Right atrium auricular region (tissue), 2 donors: ENCODE data around the gene PTAR1. TPM values are rescaled to one million over a fixed set of nuclear protein-coding genes. Genes with fewer than 3 reads are reported as not detected.

Experiments used
- DNase-seq: peaks from one replicate; pipeline ENCODE4 v3.0.0-alpha.2; 2019; ENCODE audit warnings: low spot score
- H3K27ac ChIP-seq, 2 donors: fragments of 200-600 bp; sonication (generic); 1 replicate in 1 of 2; 2 replicates in 1 of 2; pipeline ENCODE4 v1.5.1; 2016 to 2019
- H3K27me3 ChIP-seq, 2 donors: fragments of 200-600 bp; sonication (generic); one replicate each; pipeline versions ENCODE4 v1.5.1 to v1.6.0; 2017 to 2019
- H3K36me3 ChIP-seq: fragments of 200-600 bp; sonication (generic); one replicate; pipeline ENCODE4 v1.5.1; 2016
- H3K4me1 ChIP-seq, 2 donors: fragments of 200-600 bp; sonication (generic); one replicate each; pipeline versions ENCODE4 v1.5.1 to v1.6.0; 2017 to 2019
- H3K4me3 ChIP-seq, 2 donors: fragments of 200-600 bp; sonication (generic); 1 replicate in 1 of 2; 2 replicates in 1 of 2; pipeline ENCODE4 v1.5.1; 2017 to 2019; ENCODE audit warnings: mild to moderate bottlenecking in 1 of 2, moderate library complexity in 1 of 2
- H3K9me3 ChIP-seq, 2 donors: fragments of 200-600 bp; sonication (generic); one replicate each; pipeline ENCODE4 v1.5.1; 2019
- total RNA-seq, 2 donors: library from RNA; depleted of rRNA; stranded (reverse); fragments of >200 nt; gene quantifications; one replicate each; pipeline ENCODE4 v1.1.0, GENCODE V29; 2016
- TF ChIP-seq, protein P1 (sequence below), 2 donors: fragments of 200-600 bp; sonication (generic); IDR thresholded peaks; one replicate each; pipeline ENCODE4 v1.5.1; 2019; ENCODE audit warnings: antibody characterized with exemption in 2 of 2

PTAR1 gene
- total RNA-seq, 2 donors from 2014 or later, result 29.2 to 32.1 TPM

DNA sequence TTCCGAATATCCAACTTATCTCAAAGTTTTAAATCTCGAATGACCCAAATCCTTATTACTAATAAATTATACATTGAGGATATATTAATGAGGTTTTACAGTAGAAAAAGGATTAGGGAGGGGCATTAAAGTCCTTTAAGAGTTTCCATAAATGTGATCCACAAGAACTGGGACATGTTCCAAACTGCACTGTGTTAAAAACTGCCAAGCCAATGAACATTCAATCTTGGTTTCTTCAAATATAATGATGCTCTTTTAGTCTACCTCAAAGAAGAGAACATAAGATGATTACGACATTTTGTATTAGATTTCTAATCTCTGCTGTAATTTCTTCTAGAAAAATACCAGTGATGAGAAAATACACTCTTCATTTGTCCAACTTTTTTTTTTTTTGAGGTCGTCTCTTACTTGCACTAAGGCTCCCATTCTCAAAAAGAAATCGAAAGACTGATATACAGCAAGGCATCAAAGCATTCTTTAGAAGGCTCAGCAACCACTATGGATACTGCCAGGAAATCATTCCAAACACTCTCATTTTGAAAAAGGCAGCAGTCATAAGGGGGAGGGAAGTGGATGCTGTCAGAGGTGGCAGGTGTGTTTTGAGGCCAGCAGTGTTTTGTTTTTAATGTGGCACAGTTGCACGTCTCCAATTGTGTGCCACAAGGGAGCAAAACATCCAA is 1.7 kb downstream of the PTAR1 start:
- H3K36me3 ChIP-seq, result no peaks in the 10 kb centered on the region
- no peaks in the 10 kb centered on the region for H3K27me3 ChIP-seq
- peak overlapping the region; percentile 90 to 97 for H3K27ac ChIP-seq
- H3K4me1 ChIP-seq, result peaks cover 0 to 28% of the 10 kb centered on the region in 2 donors
- DNase-seq, result no peak
- peak overlapping the region in 1 of 2 donors; percentile 84 for H3K4me3 ChIP-seq
- no peaks in the 10 kb centered on the region for H3K9me3 ChIP-seq
- TF ChIP-seq, protein P1, sequence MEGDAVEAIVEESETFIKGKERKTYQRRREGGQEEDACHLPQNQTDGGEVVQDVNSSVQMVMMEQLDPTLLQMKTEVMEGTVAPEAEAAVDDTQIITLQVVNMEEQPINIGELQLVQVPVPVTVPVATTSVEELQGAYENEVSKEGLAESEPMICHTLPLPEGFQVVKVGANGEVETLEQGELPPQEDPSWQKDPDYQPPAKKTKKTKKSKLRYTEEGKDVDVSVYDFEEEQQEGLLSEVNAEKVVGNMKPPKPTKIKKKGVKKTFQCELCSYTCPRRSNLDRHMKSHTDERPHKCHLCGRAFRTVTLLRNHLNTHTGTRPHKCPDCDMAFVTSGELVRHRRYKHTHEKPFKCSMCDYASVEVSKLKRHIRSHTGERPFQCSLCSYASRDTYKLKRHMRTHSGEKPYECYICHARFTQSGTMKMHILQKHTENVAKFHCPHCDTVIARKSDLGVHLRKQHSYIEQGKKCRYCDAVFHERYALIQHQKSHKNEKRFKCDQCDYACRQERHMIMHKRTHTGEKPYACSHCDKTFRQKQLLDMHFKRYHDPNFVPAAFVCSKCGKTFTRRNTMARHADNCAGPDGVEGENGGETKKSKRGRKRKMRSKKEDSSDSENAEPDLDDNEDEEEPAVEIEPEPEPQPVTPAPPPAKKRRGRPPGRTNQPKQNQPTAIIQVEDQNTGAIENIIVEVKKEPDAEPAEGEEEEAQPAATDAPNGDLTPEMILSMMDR (IDR thresholded peaks at IDR 0.05), result no peak

GRCh38 chr9:69755205-69755604 is 4.6 kb downstream of the PTAR1 start:
- H3K9me3 ChIP-seq, result no peaks in the 10 kb centered on the region
- H3K36me3 ChIP-seq, result no peaks in the 10 kb centered on the region
- DNase-seq, result no peak
- H3K27ac ChIP-seq, result no peak overlapping the region
- H3K27me3 ChIP-seq, result no peaks in the 10 kb centered on the region
- TF ChIP-seq, protein P1 (IDR thresholded peaks at IDR 0.05), result no peak
- no peak overlapping the region for H3K4me3 ChIP-seq
- peaks cover 0 to 25% of the 10 kb centered on the region in 2 donors for H3K4me1 ChIP-seq

- no peak for DNase-seq
- H3K4me1 ChIP-seq, result peaks cover 0 to 24% of the 10 kb centered on the region in 2 donors
- no peaks in the 10 kb centered on the region for H3K9me3 ChIP-seq
- H3K4me3 ChIP-seq, result no peak overlapping the region
- H3K27ac ChIP-seq, result no peak overlapping the region
- no peaks in the 10 kb centered on the region for H3K36me3 ChIP-seq
- TF ChIP-seq, protein P1 (IDR thresholded peaks at IDR 0.05), result no peak
- H3K27me3 ChIP-seq, result no peaks in the 10 kb centered on the region
These were observed 6.0 kb downstream of the PTAR1 start for GRCh38 chr9:69753830-69754229.

- H3K9me3 ChIP-seq, result no peaks in the 10 kb centered on the region
- DNase-seq, result no peak
- H3K27ac ChIP-seq, result no peak overlapping the region
- H3K36me3 ChIP-seq, result no peaks in the 10 kb centered on the region
- TF ChIP-seq, protein P1 (IDR thresholded peaks at IDR 0.05), result no peak
- no peak overlapping the region for H3K4me3 ChIP-seq
- H3K27me3 ChIP-seq, result no peaks in the 10 kb centered on the region
- H3K4me1 ChIP-seq, result peaks cover 0 to 16% of the 10 kb centered on the region in 2 donors
These were observed 9.7 kb downstream of the PTAR1 start for GRCh38 chr9:69750085-69750484.

DNA sequence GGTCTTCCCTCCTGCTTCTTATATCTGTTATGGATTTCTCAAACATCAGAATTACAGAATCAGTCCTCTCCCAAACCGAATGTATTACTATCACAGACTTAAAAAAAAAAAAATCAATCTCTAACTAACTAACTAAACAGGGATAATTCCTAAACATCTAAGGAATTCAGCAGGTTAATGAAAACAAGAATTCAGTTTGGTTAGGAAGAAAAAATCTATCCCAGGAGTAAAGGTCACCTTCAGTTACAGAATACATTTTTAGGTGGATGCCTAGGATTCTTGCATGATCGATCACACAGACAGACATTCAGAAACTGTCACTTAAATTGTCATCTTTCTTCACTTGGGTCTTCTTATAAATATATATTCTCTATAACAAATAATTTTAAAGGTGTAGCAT is 11.5 kb downstream of the PTAR1 start:
- Histone ChIP-seq H3K4me1 (peaks cover 0 to 13% of the 10 kb centered on the region in 2 donors), H3K4me3 (no peak overlapping the region), H3K27ac (no peak overlapping the region), H3K27me3 (no peaks in the 10 kb centered on the region), H3K36me3 (no peaks in the 10 kb centered on the region), H3K9me3 (no peaks in the 10 kb centered on the region)
- no peak for DNase-seq
- TF ChIP-seq, protein P1 (IDR thresholded peaks at IDR 0.05), result no peak
